Epithelial cell of prostate (primary cell): Measurements from ENCODE around the gene ASS1.

Source experiments
- DNase-seq: peaks from one replicate; pipeline ENCODE4 v3.0.0-alpha.2; 2011; ENCODE audit warnings: low read depth, low spot score
- H3K27ac ChIP-seq: fragments of 450-650 bp; 2 replicates; pipeline ENCODE4 v1.5.1; 2017; ENCODE audit warnings: mild to moderate bottlenecking

ASS1 gene

GRCh38 chr9:130470269-130470668 lies 25.5 kb downstream of the ASS1 start:
- no peak overlapping the region for H3K27ac ChIP-seq
- no peak for DNase-seq

DNA sequence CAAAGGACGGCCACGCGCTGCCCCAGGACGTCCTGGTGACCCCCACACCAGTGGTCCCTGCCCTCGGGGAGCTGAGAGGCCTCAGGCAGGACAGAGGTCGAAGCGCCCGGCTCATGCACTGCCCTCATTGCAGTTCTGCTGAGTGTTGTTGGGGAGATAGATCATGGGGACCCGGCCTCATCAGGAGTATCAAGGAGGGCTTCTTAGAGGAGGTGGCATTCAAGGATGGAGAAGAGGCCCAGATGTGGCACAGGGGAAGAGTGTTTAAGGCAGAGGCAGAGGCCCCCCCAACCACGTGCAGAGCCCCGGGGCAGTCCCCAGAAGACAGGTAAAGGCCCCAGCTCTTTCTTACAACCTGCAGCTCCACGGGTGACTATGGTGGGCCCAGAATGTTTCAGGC lies 26.2 kb downstream of the ASS1 start:
- no peak overlapping the region for H3K27ac ChIP-seq
- no peak for DNase-seq

DNA sequence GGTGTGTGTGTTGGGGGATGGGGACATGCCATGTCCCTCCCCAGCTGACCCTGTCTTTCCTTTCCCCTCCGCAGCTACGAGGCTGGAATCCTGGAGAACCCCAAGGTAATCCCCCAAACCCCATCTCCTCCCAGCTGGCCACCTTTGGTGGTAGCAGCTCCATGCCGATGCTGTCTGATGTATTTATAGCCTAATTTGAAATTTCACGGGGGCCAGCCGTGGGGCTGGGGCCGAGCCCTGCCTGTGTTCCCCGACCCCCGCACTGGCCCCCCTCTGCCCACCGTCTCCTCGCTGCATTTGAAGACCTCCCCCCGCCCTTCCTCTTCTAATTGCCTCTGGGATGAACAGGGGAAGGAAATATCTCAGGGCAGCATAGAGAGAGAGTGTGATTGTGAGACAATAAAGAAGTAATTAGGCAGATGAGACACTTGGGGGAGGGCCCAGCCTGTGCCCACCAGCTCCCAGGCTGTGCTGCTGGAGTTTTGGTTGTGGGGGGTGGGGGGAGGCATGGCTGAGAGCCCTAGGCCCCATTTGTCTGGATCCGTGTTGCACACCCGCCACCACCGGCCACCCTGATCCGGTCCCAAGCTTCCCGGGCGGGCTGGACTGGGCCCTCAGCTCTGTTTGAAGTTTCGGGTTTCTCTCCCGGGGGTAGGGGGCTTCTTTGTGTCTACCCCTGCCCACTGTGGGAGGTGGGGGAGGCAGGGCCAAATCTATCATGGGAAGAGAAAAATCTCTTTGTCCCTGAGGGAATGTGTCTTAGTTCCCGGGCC lies 26.8 kb downstream of the ASS1 start:
- no peak for DNase-seq
- no peak overlapping the region for H3K27ac ChIP-seq

GRCh38 chr9:130472184-130472705 lies 27.5 kb downstream of the ASS1 start:
- no peak overlapping the region for H3K27ac ChIP-seq
- DNase-seq: no peak

GRCh38 chr9:130473009-130473408 lies 28.2 kb downstream of the ASS1 start:
- no peak for DNase-seq
- no peak overlapping the region for H3K27ac ChIP-seq

DNA sequence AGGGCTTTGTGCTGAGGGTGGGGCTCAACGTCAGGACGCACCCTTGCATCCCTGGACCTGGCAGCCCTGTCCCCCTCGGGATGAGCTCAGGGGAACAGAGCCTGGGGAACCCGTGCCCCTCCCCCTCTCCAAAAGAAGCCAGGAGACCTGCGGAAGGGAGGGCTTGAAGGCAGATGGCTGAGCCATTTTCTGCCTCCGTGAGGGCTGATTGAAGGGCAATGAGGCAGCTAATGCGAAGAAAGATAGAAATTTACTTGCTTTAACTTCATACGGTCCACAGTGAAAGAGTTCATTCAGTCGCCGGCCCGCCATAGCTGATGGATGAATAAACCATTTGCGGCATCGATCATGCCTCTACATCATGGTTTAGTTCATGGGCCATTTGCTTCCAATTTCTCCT lies 28.8 kb downstream of the ASS1 start:
- no peak overlapping the region for H3K27ac ChIP-seq
- no peak for DNase-seq

- no peak overlapping the region for H3K27ac ChIP-seq
- DNase-seq: no peak
These were observed 29.3 kb downstream of the ASS1 start for GRCh38 chr9:130474106-130474505.

DNA sequence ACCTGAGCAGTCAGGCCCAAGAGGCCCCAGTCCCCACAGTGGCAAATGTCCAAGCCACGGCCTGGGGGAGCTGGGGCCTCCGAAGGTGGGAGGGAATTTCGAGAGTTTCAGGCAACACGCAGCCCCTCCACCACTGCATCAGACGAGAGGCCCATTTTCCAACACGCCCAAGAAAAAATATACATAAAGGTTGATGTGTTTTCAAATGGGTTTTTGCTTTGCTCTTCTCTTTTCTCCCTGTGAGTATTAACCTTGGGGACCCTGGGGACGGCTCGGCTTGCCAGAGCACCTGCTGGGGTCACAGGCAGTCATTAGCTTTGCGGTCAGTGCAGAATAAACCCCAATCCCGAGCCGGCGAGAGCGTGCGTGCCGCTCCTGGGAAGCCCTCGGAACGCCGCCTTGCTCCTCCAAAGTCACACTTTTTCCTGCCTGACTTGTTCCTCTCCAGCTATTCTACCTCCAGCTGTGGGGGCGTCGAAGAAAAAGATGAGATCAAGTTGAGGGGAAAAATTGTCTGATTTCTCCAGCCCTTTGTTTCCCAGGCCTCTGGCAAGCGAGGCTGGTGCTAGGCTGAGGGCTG lies 31.5 kb downstream of the ASS1 start:
- no peak overlapping the region for H3K27ac ChIP-seq
- no peak for DNase-seq

DNA sequence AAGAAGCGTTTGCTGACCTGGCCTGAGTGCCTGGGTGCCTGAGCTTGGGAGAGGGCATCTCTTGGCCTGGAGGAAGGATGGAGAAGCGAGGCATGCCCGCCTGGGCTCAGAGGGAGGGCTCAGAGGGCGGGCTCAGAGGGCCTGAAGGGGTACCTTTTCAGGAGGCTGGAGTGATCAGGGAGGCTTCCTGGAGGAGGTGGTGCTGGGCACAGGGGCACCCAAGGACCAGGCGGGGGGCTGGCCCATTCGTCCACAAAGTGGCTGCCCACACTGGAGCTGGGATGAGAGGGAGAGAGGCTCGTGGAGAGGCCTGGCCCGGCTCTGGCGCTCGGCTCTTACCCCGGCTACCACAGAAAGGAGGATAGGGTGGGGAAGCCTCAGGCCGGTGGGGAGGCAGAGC lies 32.8 kb downstream of the ASS1 start:
- no peak overlapping the region for H3K27ac ChIP-seq
- DNase-seq: no peak

DNA sequence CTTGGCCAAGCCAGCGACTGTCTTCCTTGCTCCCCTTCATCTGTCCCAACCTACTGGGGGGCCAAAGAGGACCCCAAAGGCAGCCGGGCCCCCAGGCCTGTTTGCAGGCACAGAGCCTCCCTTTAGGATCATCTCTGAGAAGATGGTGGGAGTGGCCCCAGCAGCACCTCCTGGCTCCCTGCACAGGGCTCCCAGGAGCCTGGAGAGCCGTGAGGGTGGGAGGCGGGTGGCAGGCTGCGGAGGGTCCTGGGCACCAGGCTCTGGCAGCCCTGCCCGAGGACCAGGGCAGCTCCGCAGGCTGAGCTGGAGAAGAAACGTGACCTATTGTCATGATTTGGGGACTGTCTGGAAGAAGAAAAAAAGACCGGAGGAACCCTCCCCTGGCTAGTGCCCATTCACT lies 33.4 kb downstream of the ASS1 start:
- no peak overlapping the region for H3K27ac ChIP-seq
- no peak for DNase-seq

DNA sequence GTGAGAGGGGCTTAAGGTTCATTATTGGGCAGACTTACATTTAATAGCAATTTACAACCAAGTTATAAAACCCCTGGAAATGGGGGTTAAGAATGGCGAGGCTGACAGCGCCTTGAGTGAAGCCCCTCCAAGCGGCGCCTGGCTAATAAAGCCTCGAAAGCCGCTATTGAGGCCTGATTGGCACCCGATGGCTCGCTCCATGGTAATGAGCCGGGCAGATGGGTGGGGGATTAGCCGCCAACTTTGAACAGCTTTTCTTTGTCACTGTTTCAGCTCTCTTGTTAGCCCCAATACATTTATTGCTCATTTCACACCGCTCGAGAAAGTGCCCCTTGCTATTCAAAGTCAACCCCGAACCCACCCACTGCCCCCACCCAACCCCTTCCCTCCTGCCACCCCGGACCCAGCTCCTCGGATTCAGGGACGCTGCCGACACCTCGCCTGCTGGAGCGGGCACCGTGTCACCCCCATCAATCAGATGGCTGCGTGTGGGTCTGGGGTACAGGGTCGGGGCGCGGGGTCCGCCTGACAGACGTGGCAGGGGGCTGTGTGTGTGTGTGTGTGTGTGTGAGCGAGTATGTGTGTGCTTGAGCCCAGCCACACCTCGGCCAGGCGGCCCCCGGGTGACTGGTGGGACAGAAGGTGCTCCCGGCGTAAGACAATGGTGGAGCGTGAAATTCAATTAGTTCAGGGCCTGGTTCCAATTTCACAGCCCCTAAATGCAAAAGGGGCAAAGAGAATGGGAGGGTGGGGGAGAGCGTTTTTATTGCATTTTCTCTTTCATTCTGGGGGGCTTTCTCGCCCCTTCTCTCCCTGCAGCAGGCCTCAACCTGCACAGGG lies 34.2 kb downstream of the ASS1 start:
- H3K27ac ChIP-seq: no peak overlapping the region
- DNase-seq: no peak

GRCh38 chr9:130479587-130479986 lies 34.8 kb downstream of the ASS1 start:
- no peak for DNase-seq
- no peak overlapping the region for H3K27ac ChIP-seq

DNA sequence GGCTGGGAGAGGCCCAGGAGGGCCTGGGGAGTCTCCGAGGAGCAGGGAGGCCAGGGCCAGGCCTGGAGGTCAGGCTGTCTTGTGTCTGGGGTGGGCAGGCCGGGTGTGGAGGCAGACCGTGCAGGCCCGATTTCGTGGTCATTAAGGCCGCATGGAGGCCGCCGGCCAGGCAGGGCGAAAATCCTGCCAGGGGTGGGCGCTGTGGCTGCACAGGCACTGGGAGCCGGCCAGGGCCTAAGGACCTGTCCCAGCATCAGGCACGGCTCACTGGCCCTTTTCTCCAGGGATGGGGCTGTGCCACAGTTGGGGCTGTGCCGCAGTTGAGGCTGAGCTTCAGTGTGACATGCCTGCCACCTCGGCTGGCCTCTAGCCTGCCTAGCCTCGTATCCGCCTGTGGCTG lies 35.9 kb downstream of the ASS1 start:
- H3K27ac ChIP-seq: no peak overlapping the region
- no peak for DNase-seq

DNA sequence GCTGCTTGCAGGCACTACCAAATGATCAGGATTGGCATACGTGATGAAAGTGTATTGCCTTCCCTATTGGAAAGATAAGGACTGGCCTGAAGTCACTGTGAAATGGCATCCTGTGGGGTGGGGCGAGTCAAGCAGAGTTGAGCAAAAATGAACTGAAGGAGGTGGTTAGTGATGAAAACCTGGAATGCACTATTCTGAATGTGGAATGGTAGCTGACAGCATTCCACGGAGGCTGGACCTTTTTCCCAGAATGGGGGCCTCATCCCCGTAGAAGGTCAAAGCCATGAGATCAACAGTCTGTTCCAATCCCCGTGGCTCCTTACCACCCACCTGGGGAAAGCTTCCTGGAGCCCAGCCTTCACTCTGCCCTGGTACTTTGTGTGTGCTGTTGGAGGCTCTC lies 37.7 kb downstream of the ASS1 start:
- no peak overlapping the region for H3K27ac ChIP-seq
- DNase-seq: no peak

GRCh38 chr9:130483371-130483971 lies 38.7 kb downstream of the ASS1 start:
- no peak overlapping the region for H3K27ac ChIP-seq
- no peak for DNase-seq

DNA sequence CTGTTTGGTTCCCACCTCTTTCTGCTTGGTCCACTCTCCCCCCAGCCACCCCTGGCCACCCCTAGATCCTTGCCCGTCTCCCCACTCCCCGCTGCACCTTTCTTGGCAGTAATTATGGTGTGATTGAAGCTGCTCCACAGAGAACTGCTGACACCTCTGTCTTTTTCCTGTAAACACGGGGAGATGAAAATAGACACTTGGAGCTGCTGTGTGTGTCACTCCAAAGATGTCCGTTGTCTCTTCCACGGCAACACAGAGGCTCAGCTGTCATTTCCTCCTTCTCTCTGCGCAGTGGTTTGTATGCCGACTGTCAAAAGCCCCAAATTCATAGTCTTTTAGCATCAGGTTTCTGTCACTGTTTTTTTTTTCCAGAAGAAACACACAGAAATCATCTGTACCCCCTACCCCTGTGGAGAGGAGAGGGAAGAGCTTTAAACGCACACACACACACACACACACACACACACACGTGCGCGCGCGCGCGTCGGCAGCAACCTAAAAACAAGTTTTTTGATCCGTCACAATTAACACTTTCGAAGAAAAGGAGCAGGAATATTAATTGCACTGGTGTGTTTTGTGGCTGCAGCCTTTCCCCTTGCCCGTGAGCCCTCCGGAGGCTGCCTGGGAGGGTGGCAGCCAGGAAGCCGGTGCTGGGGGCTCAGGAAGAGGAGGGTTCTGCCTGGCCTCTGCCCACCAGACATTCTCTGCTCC lies 39.8 kb downstream of the ASS1 start:
- H3K27ac ChIP-seq: no peak overlapping the region
- no peak for DNase-seq

GRCh38 chr9:130486103-130486502 lies 41.3 kb downstream of the ASS1 start:
- H3K27ac ChIP-seq: no peak overlapping the region
- DNase-seq: no peak

DNA sequence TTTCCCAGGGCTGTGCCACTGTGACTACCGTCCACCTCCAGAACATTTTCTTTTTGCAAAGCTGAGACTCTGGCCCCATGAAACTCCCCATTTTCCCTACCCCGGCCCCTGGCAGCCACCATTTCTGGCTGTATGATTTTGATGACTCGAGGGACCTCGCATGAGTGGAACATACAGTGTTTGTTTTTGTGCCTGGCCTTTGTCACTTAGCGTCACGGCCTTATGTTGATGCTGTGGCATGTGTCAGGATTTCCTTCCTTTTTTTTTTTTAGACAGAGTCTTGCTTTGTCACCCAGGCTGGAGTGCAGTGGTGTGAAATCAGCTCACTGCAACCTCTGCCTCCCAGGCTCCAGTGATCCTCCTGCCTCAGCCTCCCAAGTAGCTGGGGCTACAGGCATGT lies 42.7 kb downstream of the ASS1 start:
- H3K27ac ChIP-seq: no peak overlapping the region
- no peak for DNase-seq

- H3K27ac ChIP-seq: no peak overlapping the region
- DNase-seq: no peak
These were observed 44.0 kb downstream of the ASS1 start for GRCh38 chr9:130488621-130489330.

GRCh38 chr9:130490981-130491380 lies 46.2 kb downstream of the ASS1 start:
- H3K27ac ChIP-seq: no peak overlapping the region
- no peak for DNase-seq
